ENCODE measurements around the gene GPR146.

GRCh38 chr7:1054861-1055450 lies 10.6 kb downstream of the GPR146 start:
- TF ChIP-seq CTCF (conservative IDR thresholded peaks at IDR 0.05; ENCODE audit: low read depth, low read length) = no peak
- no peak for TF ChIP-seq EZH2 (IDR thresholded peaks at IDR 0.05; ENCODE audit: borderline replicate concordance, low read depth, low read length, poor library complexity, severe bottlenecking)

Data from A673 (cell line).